Ramos (cell line): Measurements from ENCODE around the gene KIF17.
"Not testable (repeated sequence)": the region's sequence is repeated elsewhere in the genome, so short reads cannot be mapped to it uniquely, and the experiment has no call there.

ENCODE experiments used
- in situ Hi-C: fragments of 300-500 bp; cut with MboI; formaldehyde crosslinking; loops from one replicate; pipeline ENCODE4 v1.14.3; 2022; ENCODE audit warnings: low sequenced_read_pairs; ENCODE audit not compliant: unreplicated experiment

The KIF17 gene

GRCh38 chr1:20728371-20729154, 10.8 kb upstream of the KIF17 start:
- in situ Hi-C loops: no loop called here

GRCh38 chr1:20727746-20728316, 10.0 kb upstream of the KIF17 start:
- in situ Hi-C loops: no loop called here

GRCh38 chr1:20726932-20727745, 9.3 kb upstream of the KIF17 start:
- in situ Hi-C loops: no loop called here

GRCh38 chr1:20726118-20726911, 8.5 kb upstream of the KIF17 start:
- in situ Hi-C loops: no loop called here

GRCh38 chr1:20725189-20726117, 7.6 kb upstream of the KIF17 start:
- in situ Hi-C loops: no loop called here

- in situ Hi-C loops: no loop called here
Observed at GRCh38 chr1:20724364-20725188, 6.8 kb upstream of the KIF17 start.

GRCh38 chr1:20723537-20724363, 5.9 kb upstream of the KIF17 start:
- in situ Hi-C loops: no loop called here

- in situ Hi-C loops: no loop called here
Observed at GRCh38 chr1:20723159-20723536, 5.3 kb upstream of the KIF17 start.

- in situ Hi-C loops: no loop called here
Observed at GRCh38 chr1:20721117-20722061, 3.6 kb upstream of the KIF17 start.

GRCh38 chr1:20720631-20721091, 2.9 kb upstream of the KIF17 start:
- in situ Hi-C loops: no loop called here

GRCh38 chr1:20719871-20720620, 2.2 kb upstream of the KIF17 start:
- in situ Hi-C loops: no loop called here

- in situ Hi-C loops: no loop called here
Observed at GRCh38 chr1:20719261-20719660, 1.5 kb upstream of the KIF17 start.

GRCh38 chr1:20718343-20718882, 606 bp upstream of the KIF17 start:
- in situ Hi-C loops: not testable (repeated sequence)

GRCh38 chr1:20716232-20716631, 1.6 kb downstream of the KIF17 start:
- in situ Hi-C loops: no loop called here

- in situ Hi-C loops: no loop called here
Observed at GRCh38 chr1:20715406-20715805, 2.4 kb downstream of the KIF17 start.

- in situ Hi-C loops: no loop called here
Observed at GRCh38 chr1:20713440-20713839, 4.4 kb downstream of the KIF17 start.
